H1 (cell line): ENCODE data around the gene SLC17A5. TPM values are rescaled to one million over a fixed set of nuclear protein-coding genes. Genes with fewer than 3 reads are reported as not detected.

Experiments
- CTCF ChIA-PET: fragments of 300-600 bp; sonication (Branson Sonifier 250); formaldehyde crosslinking; loops from one replicate; lab custom pipeline; 2021; ENCODE audit not compliant: partially characterized antibody; lab: Charles Lee
- POLR2A ChIA-PET: fragments of 300-600 bp; sonication (Branson Sonifier 250); formaldehyde crosslinking; loops from one replicate; lab custom pipeline; 2021; ENCODE audit warnings: inconsistent platforms; ENCODE audit not compliant: partially characterized antibody; lab: Charles Lee
- DNase-seq, 2 experiments: peaks; one replicate each; pipeline versions ENCODE4 v3.0.0 to v3.0.0-alpha.2; 2010 to 2022; ENCODE audit warnings: low spot score in 2 of 2, low read depth in 1 of 2, mixed read lengths in 1 of 2
- FAIRE-seq: peaks from 2 replicates; lab custom pipeline; 2011; peaks lifted over from hg19 to GRCh38; lab: Jason Lieb, UNC
- H2AFZ ChIP-seq: 2 replicates; pipeline ENCODE4 v1.8.1; 2012; ENCODE audit warnings: low read length, inconsistent platforms
- H2AK5ac ChIP-seq: 2 replicates; pipeline ENCODE4 v1.6.1; 2013; ENCODE audit warnings: low read depth, low read length
- H2BK120ac ChIP-seq: replicated peaks from 2 replicates; pipeline ENCODE3; 2013; ENCODE audit warnings: low read depth, low read length, inconsistent platforms
- H2BK12ac ChIP-seq: 2 replicates; pipeline ENCODE4 v1.6.1; 2013; ENCODE audit warnings: low read depth, low read length
- H2BK15ac ChIP-seq: 2 replicates; pipeline ENCODE4 v1.6.1; 2013; ENCODE audit warnings: low read length
- H2BK20ac ChIP-seq: 2 replicates; pipeline ENCODE4 v1.6.1; 2013; ENCODE audit warnings: low read length
- H2BK5ac ChIP-seq: 2 replicates; pipeline ENCODE4 v1.6.1; 2013; ENCODE audit warnings: low read depth, low read length
- H3K14ac ChIP-seq: 2 replicates; pipeline ENCODE4 v1.6.1; 2013; ENCODE audit warnings: inconsistent platforms; ENCODE audit not compliant: insufficient read length
- H3K18ac ChIP-seq: 2 replicates; pipeline ENCODE4 v1.6.1; 2013; ENCODE audit warnings: low read length; ENCODE audit errors: extremely low read depth
- H3K23ac ChIP-seq: 2 replicates; pipeline ENCODE4 v1.6.1; 2013; ENCODE audit warnings: inconsistent platforms; ENCODE audit not compliant: insufficient read length
- H3K23me2 ChIP-seq: 2 replicates; pipeline ENCODE4 v1.6.1; 2013; ENCODE audit warnings: low read depth, low read length
- H3K27ac ChIP-seq: 2 replicates; pipeline ENCODE4 v1.6.1; 2011; ENCODE audit warnings: low read depth, low read length, inconsistent platforms
- H3K27me3 ChIP-seq, 4 experiments: replicated peaks in 1 of 4; 1 replicate in 1 of 4; 2 replicates in 3 of 4; pipeline versions ENCODE4 v1.6.1 to v1.8.1; 2011 to 2013; ENCODE audit warnings: low read length in 3 of 4, mild to moderate bottlenecking in 3 of 4, inconsistent platforms in 2 of 4, mixed read lengths in 2 of 4, moderate library complexity in 1 of 4; ENCODE audit not compliant: control insufficient read depth in 3 of 4, insufficient read depth in 3 of 4; ENCODE audit errors: extremely low read depth in 1 of 4
- H3K36me3 ChIP-seq, 4 experiments: 2 replicates each; pipeline versions ENCODE4 v1.6.1 to v1.8.1; 2011 to 2013; ENCODE audit warnings: mild to moderate bottlenecking in 4 of 4, low read length in 3 of 4, moderate library complexity in 2 of 4, control low read depth in 1 of 4, inconsistent platforms in 1 of 4; ENCODE audit not compliant: insufficient read depth in 4 of 4, control insufficient read depth in 2 of 4
- H3K4ac ChIP-seq: replicated peaks from 2 replicates; pipeline ENCODE3; 2013; ENCODE audit warnings: low read length, low read depth, mixed read lengths, inconsistent platforms; ENCODE audit not compliant: insufficient read length
- H3K4me1 ChIP-seq, 4 experiments: replicated peaks in 1 of 4; 1 replicate in 1 of 4; 2 replicates in 3 of 4; pipeline versions ENCODE4 v1.6.1 to v1.8.1; 2011 to 2013; ENCODE audit warnings: low read length in 3 of 4, inconsistent platforms in 2 of 4, mixed read lengths in 1 of 4; ENCODE audit not compliant: insufficient read depth in 4 of 4, control insufficient read depth in 3 of 4
- H3K4me2 ChIP-seq, 2 experiments: 2 replicates each; pipeline versions ENCODE4 v1.6.1 to v1.8.1; 2011 to 2013; ENCODE audit warnings: low read depth in 2 of 2, low read length in 2 of 2, control low read depth in 1 of 2, inconsistent platforms in 1 of 2, mild to moderate bottlenecking in 1 of 2; ENCODE audit not compliant: insufficient read depth in 1 of 2
- H3K4me3 ChIP-seq, 4 experiments: fragments of 200-600, 300-600 bp in 1 of 4; sonication (generic), shearing (Covaris generic), sonication (Bioruptor Twin) in 1 of 4; 2 replicates each; pipeline versions ENCODE4 v1.5.1 to v1.8.1; 2011 to 2016; ENCODE audit warnings: low read length in 4 of 4, low read depth in 3 of 4, control low read depth in 2 of 4, inconsistent platforms in 2 of 4, mild to moderate bottlenecking in 2 of 4, mixed read lengths in 1 of 4, moderate library complexity in 1 of 4; ENCODE audit not compliant: insufficient read depth in 2 of 4; ENCODE audit errors: extremely low read depth in 1 of 4
- H3K56ac ChIP-seq: replicated peaks from 2 replicates; pipeline ENCODE3; 2013; ENCODE audit warnings: low read depth, mild to moderate bottlenecking, mixed read lengths, low read length, inconsistent platforms; ENCODE audit not compliant: insufficient read length
- H3K79me1 ChIP-seq: 2 replicates; pipeline ENCODE4 v1.6.1; 2013; ENCODE audit warnings: low read depth, low read length, control low read depth
- H3K79me2 ChIP-seq, 2 experiments: 2 replicates each; pipeline versions ENCODE4 v1.6.1 to v1.8.1; 2012 to 2013; ENCODE audit warnings: low read length in 2 of 2, mild to moderate bottlenecking in 2 of 2, inconsistent platforms in 1 of 2; ENCODE audit not compliant: insufficient read depth in 2 of 2, control insufficient read depth in 1 of 2
- H3K9ac ChIP-seq, 4 experiments: replicated peaks in 1 of 4; 1 replicate in 1 of 4; 2 replicates in 3 of 4; pipeline versions ENCODE4 v1.6.1 to v1.8.1; 2011 to 2013; ENCODE audit warnings: low read depth in 3 of 4, low read length in 3 of 4, control low read depth in 2 of 4, mild to moderate bottlenecking in 2 of 4, moderate library complexity in 2 of 4, inconsistent platforms in 1 of 4; ENCODE audit errors: extremely low read depth in 1 of 4
- H3K9me3 ChIP-seq, 2 experiments: 2 replicates each; pipeline versions ENCODE4 v1.6.1 to v1.8.1; 2012 to 2013; ENCODE audit warnings: mild to moderate bottlenecking in 2 of 2, moderate library complexity in 2 of 2, control low read depth in 1 of 2, inconsistent platforms in 1 of 2, low read depth in 1 of 2, low read length in 1 of 2, mixed read lengths in 1 of 2; ENCODE audit not compliant: insufficient read depth in 2 of 2
- H4K20me1 ChIP-seq, 2 experiments: replicated peaks in 1 of 2; 2 replicates each; pipeline versions ENCODE3 to v1.8.1; 2011 to 2013; ENCODE audit warnings: inconsistent platforms in 2 of 2, low read length in 2 of 2, mild to moderate bottlenecking in 1 of 2; ENCODE audit not compliant: insufficient read depth in 2 of 2, control insufficient read depth in 1 of 2
- H4K5ac ChIP-seq: 2 replicates; pipeline ENCODE4 v1.6.1; 2013; ENCODE audit warnings: low read length, low read depth, mixed read lengths, inconsistent platforms; ENCODE audit not compliant: insufficient read length
- H4K8ac ChIP-seq: 2 replicates; pipeline ENCODE4 v1.8.0; 2013; ENCODE audit warnings: mild to moderate bottlenecking, moderate library complexity, low read length, inconsistent platforms; ENCODE audit not compliant: insufficient read depth; ENCODE audit errors: extremely low read depth
- H4K91ac ChIP-seq: replicated peaks from 2 replicates; pipeline ENCODE3; 2013; ENCODE audit warnings: low read length, mixed read lengths, inconsistent platforms; ENCODE audit not compliant: insufficient read length
- CEBPB ChIP-seq: IDR thresholded peaks from 2 replicates; pipeline ENCODE4 v1.6.1; 2012; ENCODE audit warnings: low read depth, low read length
- CHD1 ChIP-seq: IDR thresholded peaks from 2 replicates; pipeline ENCODE4 v1.6.1; 2012; ENCODE audit warnings: low read depth, low read length, improper control_type of control experiment
- CTCF ChIP-seq, 3 experiments: IDR thresholded peaks; 1 replicate in 2 of 3; 2 replicates in 1 of 3; pipeline versions ENCODE4 v1.5.1 to v1.6.1; 2011; ENCODE audit warnings: low read length in 3 of 3, mild to moderate bottlenecking in 3 of 3, inconsistent platforms in 2 of 3, low read depth in 1 of 3, moderate library complexity in 1 of 3; ENCODE audit not compliant: insufficient read depth in 1 of 3; ENCODE audit errors: control extremely low read depth in 1 of 3
- GTF2F1 ChIP-seq: IDR thresholded peaks from 2 replicates; pipeline ENCODE4 v1.6.1; 2012; ENCODE audit warnings: low read depth, low read length, improper control_type of control experiment, borderline replicate concordance
- HDAC6 ChIP-seq: IDR thresholded peaks from one replicate; pipeline ENCODE4 v1.7.1; 2012; ENCODE audit warnings: low read depth, mild to moderate bottlenecking, inconsistent platforms, low read length, moderate library complexity
- KDM1A ChIP-seq: fragments of 200-600, 300-600 bp; sonication (generic); IDR thresholded peaks from 2 replicates; pipeline ENCODE4 v1.7.1; 2016; ENCODE audit warnings: mild to moderate bottlenecking, low read length, borderline replicate concordance
- MAFK ChIP-seq: IDR thresholded peaks from 2 replicates; pipeline ENCODE4 v1.6.1; 2012; ENCODE audit warnings: low read depth, mild to moderate bottlenecking, improper control_type of control experiment, low read length
- NANOG ChIP-seq: IDR thresholded peaks from 2 replicates; pipeline ENCODE4 v1.6.1; 2011; ENCODE audit warnings: low read length, low read depth, mild to moderate bottlenecking, inconsistent platforms; ENCODE audit not compliant: insufficient read depth, poor library complexity, severe bottlenecking
- SIN3A ChIP-seq, 2 experiments: IDR thresholded peaks in 1 of 2; conservative IDR thresholded peaks in 1 of 2; 2 replicates each; pipeline ENCODE4 v1.6.1; 2011 to 2012; ENCODE audit warnings: low read length in 2 of 2, improper control_type of control experiment in 1 of 2, low read depth in 1 of 2, mild to moderate bottlenecking in 1 of 2
- SP1 ChIP-seq: IDR thresholded peaks from 2 replicates; pipeline ENCODE4 v1.6.1; 2011; ENCODE audit warnings: low read depth, low read length
- TBP ChIP-seq: IDR thresholded peaks from 2 replicates; pipeline ENCODE4 v1.6.1; 2011; ENCODE audit warnings: low read depth, low read length, improper control_type of control experiment
- WGBS, 2 experiments: shearing (Covaris generic) in 1 of 2; methylation state at CpG; one replicate each; pipeline versions ENCODE4 v1.1.6 to v1.1.7; 2013 to 2015; ENCODE audit warnings: low lambda C conversion rate in 2 of 2, mixed read lengths in 2 of 2, inconsistent platforms in 1 of 2, low coverage in 1 of 2, missing lambda C conversion rate in 1 of 2; ENCODE audit not compliant: insufficient replicate concordance in 2 of 2, insufficient coverage in 1 of 2, insufficient read length in 1 of 2; ENCODE audit errors: extremely low coverage in 1 of 2, missing lambda C conversion rate in 1 of 2; 5-methylcytosine and 5-hydroxymethylcytosine counted together
- polyA plus RNA-seq, 7 experiments: library from polyadenylated mRNA; depleted of rRNA in 3 of 7; stranded (reverse) in 5 of 7; unstranded in 2 of 7; fragments of >200 nt in 5 of 7; fragments of 200-250 nt in 2 of 7; gene quantifications; 1 replicate in 5 of 7; 2 replicates in 1 of 7; 4 replicates in 1 of 7; pipeline versions ENCODE4 v1.2.1 to v1.2.3, GENCODE V29; 2011 to 2013; ENCODE audit warnings: missing spikeins in 2 of 7, mixed read lengths in 2 of 7
- total RNA-seq: library from RNA; stranded (reverse); fragmentation: NEBNext Ultra II Directional; extraction: Animal tissue kit (Norgen Biotek cat#: 25700); gene quantifications from 2 replicates; pipeline ENCODE4 v1.2.1, GENCODE V29; 2021

Gene SLC17A5
- total and polyA plus RNA-seq, 2 of the 8 experiments (the other 6 are each of a cell fraction or from before 2014, with no cell fraction given) = 11.0 to 11.9 TPM

GRCh38 chr6:73614802-73615201, 39.0 kb downstream of the SLC17A5 start:
- ChIA-PET POLR2A (interaction anchor here (1.3 to 14.4 kb wide), 5 partner anchors 9 to 99 kb away, joined by 3 to 430 read pairs (median 4); partner anchors contain the start of gene EEF1A1), CTCF (interaction anchor here (0.6 to 1.2 kb wide), 4 partner anchors 40 to 269 kb away, joined by 3 read pairs; no protein-coding TSS in a partner anchor)
- no peak overlapping the region for H3K27ac ChIP-seq
- no peak for FAIRE-seq
- no peak overlapping the region for H3K4me2 ChIP-seq
- H2BK15ac ChIP-seq = no peak overlapping the region
- no peaks in the 10 kb centered on the region for H4K20me1 ChIP-seq
- no peak overlapping the region for H2BK120ac ChIP-seq
- H2BK12ac ChIP-seq = no peak overlapping the region
- no peak for DNase-seq
- no peak overlapping the region for H3K4ac ChIP-seq
- H3K9me3 ChIP-seq = no peaks in the 10 kb centered on the region
- H3K14ac ChIP-seq = no peak overlapping the region
- whole genome bisulfite sequencing, 2 experiments = 86% methylated on average over 6 of the region's 6 CpGs; no CpG with 5 or more reads in 1 of the 2 experiments
- no peak overlapping the region for H3K18ac ChIP-seq
- no peak overlapping the region for H2BK20ac ChIP-seq
- no peaks in the 10 kb centered on the region for H3K23me2 ChIP-seq
- no peak overlapping the region for H2AK5ac ChIP-seq
- no peak overlapping the region for H4K8ac ChIP-seq
- H2AFZ ChIP-seq = no peak overlapping the region
- H3K79me1 ChIP-seq = no peaks in the 10 kb centered on the region
- H3K36me3 ChIP-seq = peaks cover 0 to 8% (median 0%) of the 10 kb centered on the region in 4 experiments; a peak in 3 of 8 replicates
- TF ChIP-seq GTF2F1 (no peak), TBP (no peak), NANOG (no peak), KDM1A (no peak), CHD1 (no peak), HDAC6 (no peak), CTCF (IDR thresholded peaks at IDR 0.05; ENCODE audit: control extremely low read depth in 1 of 3, insufficient read depth in 1 of 3, low read depth in 1 of 3, low read length in 3 of 3) (no peak), CEBPB (no peak), SIN3A (conservative IDR thresholded peaks at IDR 0.05 in 1 of 2, IDR thresholded peaks at IDR 0.05 in 1 of 2; ENCODE audit: low read depth in 1 of 2, low read length in 2 of 2) (no peak), MAFK (no peak), SP1 (no peak)
- H3K23ac ChIP-seq = no peak overlapping the region
- no peaks in the 10 kb centered on the region for H3K4me1 ChIP-seq
- H3K27me3 ChIP-seq = no peaks in the 10 kb centered on the region
- H4K5ac ChIP-seq = no peak overlapping the region
- H3K79me2 ChIP-seq = no peaks in the 10 kb centered on the region
- no peak overlapping the region for H2BK5ac ChIP-seq
- H3K4me3 ChIP-seq = no peak overlapping the region
- H3K56ac ChIP-seq = no peak overlapping the region
- no peak overlapping the region for H3K9ac ChIP-seq
- H4K91ac ChIP-seq = no peak overlapping the region
